Neural crest cell (in vitro differentiated cells): Measurements from ENCODE around the gene TEKTIP1. TPM values are rescaled to one million over a fixed set of nuclear protein-coding genes. Genes with fewer than 3 reads are reported as not detected.
A peak's percentile ranks its signal among the peaks of the same experiment; 100 is the strongest.

Experiments
- DNase-seq: peaks from one replicate; pipeline ENCODE4 v3.0.0; 2021; ENCODE audit warnings: low read depth, mixed read lengths, low spot score
- H3K27ac Mint-ChIP-seq: one replicate; pipeline ENCODE4 v1.8.0; 2021; ENCODE audit warnings: mild to moderate bottlenecking, mixed read lengths; ENCODE audit not compliant: unreplicated experiment
- H3K27me3 Mint-ChIP-seq: 2 replicates; pipeline ENCODE4 v1.8.0; 2021; ENCODE audit warnings: low read depth, mild to moderate bottlenecking, mixed read lengths
- H3K36me3 Mint-ChIP-seq: 2 replicates; pipeline ENCODE4 v1.8.0; 2021; ENCODE audit warnings: low read depth, mild to moderate bottlenecking, mixed read lengths
- H3K4me1 Mint-ChIP-seq: 2 replicates; pipeline ENCODE4 v1.8.0; 2021; ENCODE audit warnings: mixed read lengths
- H3K4me3 Mint-ChIP-seq: one replicate; pipeline ENCODE4 v1.8.0; 2021; ENCODE audit warnings: mild to moderate bottlenecking, mixed read lengths
- H3K9me3 Mint-ChIP-seq: 2 replicates; pipeline ENCODE4 v1.8.0; 2021; ENCODE audit warnings: mixed read lengths
- CTCF ChIP-seq: fragments of 200-600 bp; sonication (generic); conservative IDR thresholded peaks from 2 replicates; pipeline ENCODE4 v1.5.0; 2021; ENCODE audit warnings: antibody characterized with exemption, mild to moderate bottlenecking
- long read RNA-seq: library from polyadenylated mRNA; unstranded; transcript quantifications from one replicate; pipeline ENCODE4 v2.0.0, GENCODE V29; 2020
- total RNA-seq: library from RNA; stranded (reverse); gene quantifications from 2 replicates; pipeline ENCODE4 v1.2.1, GENCODE V29; 2021

The TEKTIP1 gene
- 1.1 and 2.0 TPM in 2 replicates for total RNA-seq
- long read RNA-seq, partial matches to known transcripts, result 0 of 1 reads
- long read RNA-seq, other reads (novel, unspliced or antisense), result 1 of 1 reads

GRCh38 chr19:3538965-3539755 lies at the start of gene TEKTIP1:
Gene TEKTIP1 (plus strand): TSS chr19:3539174. CDS start chr19:3539178, 4 bp downstream.
- no peaks in the 10 kb centered on the region for H3K4me1 Mint-ChIP-seq
- no peak within 1 kb of the TSS for H3K4me3 Mint-ChIP-seq
- peak within 1 kb of the TSS; percentile 78 for H3K27ac Mint-ChIP-seq
- no peaks in the 10 kb centered on the region for H3K27me3 Mint-ChIP-seq
- H3K36me3 Mint-ChIP-seq, result no peaks in the 10 kb centered on the region
- TF ChIP-seq CTCF, result no peak
- no peak for DNase-seq
- no peaks in the 10 kb centered on the region for H3K9me3 Mint-ChIP-seq

DNA sequence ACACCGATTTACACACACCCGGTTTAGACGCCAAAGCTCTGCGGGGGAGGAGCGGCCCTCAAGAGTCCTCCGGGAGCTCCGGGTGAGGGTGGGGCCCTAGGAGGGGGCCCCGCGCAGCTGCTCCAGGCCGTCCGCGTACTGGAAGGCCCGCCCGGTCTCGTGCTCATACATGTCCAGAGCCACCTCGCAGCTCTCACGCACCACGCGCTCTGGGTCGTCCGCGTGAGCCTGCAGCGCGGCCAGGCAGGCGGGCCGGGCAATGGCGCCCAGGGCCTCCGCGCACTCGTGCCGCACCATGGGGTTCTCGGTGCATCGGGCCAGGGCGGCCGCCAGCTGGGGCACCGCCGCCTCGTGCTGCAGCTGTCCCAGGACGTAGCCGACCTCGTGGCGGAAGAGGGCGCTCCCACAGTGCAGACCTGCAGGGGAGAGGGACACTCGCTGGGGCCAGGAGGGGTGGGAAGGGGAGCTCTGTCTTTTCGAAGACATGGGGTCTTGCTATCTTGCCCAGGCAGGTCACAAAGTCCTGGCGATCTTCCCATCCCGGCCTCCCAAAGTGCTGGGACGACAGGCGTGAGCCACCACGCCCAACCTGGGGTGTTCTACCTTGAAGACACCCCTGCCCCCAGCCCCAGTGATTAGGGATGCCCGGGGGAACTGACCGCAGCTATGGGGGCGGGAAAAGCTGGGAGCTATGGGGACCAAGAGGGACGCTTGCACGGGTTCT lies 47.4 kb upstream of the TEKTIP1 start:
- Mint-ChIP-seq H3K27ac (no peak overlapping the region), H3K27me3 (no peaks in the 10 kb centered on the region), H3K4me3 (no peak overlapping the region), H3K4me1 (no peaks in the 10 kb centered on the region), H3K36me3 (peaks cover 3% of the 10 kb centered on the region), H3K9me3 (no peaks in the 10 kb centered on the region)
- TF ChIP-seq CTCF, result no peak
- no peak for DNase-seq

- no peaks in the 10 kb centered on the region for H3K4me1 Mint-ChIP-seq
- H3K27ac Mint-ChIP-seq, result no peak overlapping the region
- H3K36me3 Mint-ChIP-seq, result peaks cover 3% of the 10 kb centered on the region
Observed at GRCh38 chr19:3492131-3492839, 46.7 kb upstream of the TEKTIP1 start.

DNA sequence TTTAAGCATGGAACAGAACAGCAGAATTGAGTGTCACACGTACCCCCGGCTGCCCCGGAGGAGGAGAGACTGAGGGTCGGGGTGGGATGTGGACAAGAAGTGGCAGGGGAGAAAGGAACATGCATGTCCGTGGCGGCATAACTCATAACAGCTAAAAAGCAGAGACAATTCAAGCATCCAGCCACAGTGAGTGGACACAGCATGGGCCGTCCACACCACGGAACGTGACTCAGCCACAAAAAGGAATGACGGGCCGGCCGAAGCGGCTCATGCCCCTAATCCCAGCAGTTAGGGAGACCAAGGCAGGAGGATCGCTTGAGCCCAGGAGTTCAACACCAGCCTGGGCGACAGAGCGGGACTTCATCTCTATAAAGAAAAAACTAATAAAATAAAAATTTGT lies 46.1 kb upstream of the TEKTIP1 start:
- peaks cover 4% of the 10 kb centered on the region for H3K36me3 Mint-ChIP-seq
- no peak for TF ChIP-seq CTCF
- H3K9me3 Mint-ChIP-seq, result no peaks in the 10 kb centered on the region
- H3K4me1 Mint-ChIP-seq, result no peaks in the 10 kb centered on the region
- no peaks in the 10 kb centered on the region for H3K27me3 Mint-ChIP-seq
- no peak overlapping the region for H3K27ac Mint-ChIP-seq
- DNase-seq, result no peak
- H3K4me3 Mint-ChIP-seq, result no peak overlapping the region

More at GRCh38 chr19:3492131-3492839, 46.7 kb upstream of the TEKTIP1 start:
- no peaks in the 10 kb centered on the region for H3K27me3 Mint-ChIP-seq
- no peaks in the 10 kb centered on the region for H3K9me3 Mint-ChIP-seq
- no peak for DNase-seq
- no peak overlapping the region for H3K4me3 Mint-ChIP-seq
- no peak for TF ChIP-seq CTCF

DNA sequence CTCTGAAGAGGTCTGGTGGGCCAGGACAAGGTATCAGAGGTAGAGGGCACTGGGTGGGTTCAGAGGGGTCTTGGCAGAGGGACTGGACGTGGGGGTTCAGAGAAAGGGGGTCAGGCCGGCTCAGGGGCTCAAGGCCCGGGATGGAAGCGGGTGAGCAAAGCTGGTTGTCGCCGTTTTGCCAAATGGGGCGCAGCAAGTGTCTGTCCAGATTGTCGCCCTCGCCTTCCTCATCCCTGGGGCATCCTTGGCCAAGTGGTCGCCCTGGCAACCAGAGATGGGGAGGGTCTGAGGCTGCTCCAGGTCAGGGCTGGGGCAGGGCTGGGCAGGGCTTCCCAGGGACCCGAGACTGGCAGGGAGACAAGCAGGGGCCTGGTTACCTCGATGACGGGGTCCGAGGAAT lies 45.3 kb upstream of the TEKTIP1 start:
- Mint-ChIP-seq H3K4me3 (no peak overlapping the region), H3K36me3 (peaks cover 5% of the 10 kb centered on the region), H3K27ac (no peak overlapping the region), H3K9me3 (no peaks in the 10 kb centered on the region), H3K4me1 (no peaks in the 10 kb centered on the region), H3K27me3 (no peaks in the 10 kb centered on the region)
- DNase-seq, result no peak
- TF ChIP-seq CTCF, result no peak
